ENCODE data around the gene MPND.

DNA sequence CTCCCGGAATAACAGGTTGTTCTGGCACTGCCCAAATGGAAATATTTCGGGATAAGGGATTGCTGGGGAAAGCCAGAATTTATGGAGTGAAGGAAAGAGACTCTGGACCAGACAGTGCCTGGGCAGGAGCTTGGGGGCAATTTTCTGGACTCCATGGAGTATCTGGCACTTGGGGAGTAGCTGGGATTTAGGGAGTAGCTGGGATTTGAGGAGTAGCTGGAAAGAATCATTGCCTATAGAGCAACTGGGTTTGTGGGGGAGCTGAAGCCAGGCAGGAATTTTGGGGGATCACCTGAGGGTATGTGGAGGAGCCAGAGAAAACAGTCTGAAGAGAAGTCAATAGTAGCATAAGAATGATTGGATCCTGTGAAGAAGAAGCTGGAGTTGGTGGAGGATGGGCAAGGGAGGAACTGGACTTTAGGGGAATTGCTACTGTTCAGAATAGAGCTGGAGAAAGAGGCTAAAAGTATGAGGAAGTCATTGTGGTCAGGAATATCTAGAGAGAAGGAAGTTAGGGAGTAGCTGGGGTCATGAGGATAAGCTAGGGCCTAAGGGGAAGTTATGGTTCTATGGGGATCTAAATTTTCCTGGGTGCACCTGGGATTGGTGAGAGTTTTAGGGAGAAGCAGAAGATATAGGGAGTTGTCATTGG is 24.2 kb upstream of the MPND start:
- no peak for TF ChIP-seq LARP7 (IDR thresholded peaks at IDR 0.05)
- TF ChIP-seq TAF1 (IDR thresholded peaks at IDR 0.05; ENCODE audit: borderline replicate concordance, low read depth, low read length) = no peak
- TF ChIP-seq, protein P1, sequence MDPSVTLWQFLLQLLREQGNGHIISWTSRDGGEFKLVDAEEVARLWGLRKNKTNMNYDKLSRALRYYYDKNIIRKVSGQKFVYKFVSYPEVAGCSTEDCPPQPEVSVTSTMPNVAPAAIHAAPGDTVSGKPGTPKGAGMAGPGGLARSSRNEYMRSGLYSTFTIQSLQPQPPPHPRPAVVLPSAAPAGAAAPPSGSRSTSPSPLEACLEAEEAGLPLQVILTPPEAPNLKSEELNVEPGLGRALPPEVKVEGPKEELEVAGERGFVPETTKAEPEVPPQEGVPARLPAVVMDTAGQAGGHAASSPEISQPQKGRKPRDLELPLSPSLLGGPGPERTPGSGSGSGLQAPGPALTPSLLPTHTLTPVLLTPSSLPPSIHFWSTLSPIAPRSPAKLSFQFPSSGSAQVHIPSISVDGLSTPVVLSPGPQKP (IDR thresholded peaks at IDR 0.05; ENCODE audit: low read depth, low read length) = no peak
- TF ChIP-seq, protein P2, sequence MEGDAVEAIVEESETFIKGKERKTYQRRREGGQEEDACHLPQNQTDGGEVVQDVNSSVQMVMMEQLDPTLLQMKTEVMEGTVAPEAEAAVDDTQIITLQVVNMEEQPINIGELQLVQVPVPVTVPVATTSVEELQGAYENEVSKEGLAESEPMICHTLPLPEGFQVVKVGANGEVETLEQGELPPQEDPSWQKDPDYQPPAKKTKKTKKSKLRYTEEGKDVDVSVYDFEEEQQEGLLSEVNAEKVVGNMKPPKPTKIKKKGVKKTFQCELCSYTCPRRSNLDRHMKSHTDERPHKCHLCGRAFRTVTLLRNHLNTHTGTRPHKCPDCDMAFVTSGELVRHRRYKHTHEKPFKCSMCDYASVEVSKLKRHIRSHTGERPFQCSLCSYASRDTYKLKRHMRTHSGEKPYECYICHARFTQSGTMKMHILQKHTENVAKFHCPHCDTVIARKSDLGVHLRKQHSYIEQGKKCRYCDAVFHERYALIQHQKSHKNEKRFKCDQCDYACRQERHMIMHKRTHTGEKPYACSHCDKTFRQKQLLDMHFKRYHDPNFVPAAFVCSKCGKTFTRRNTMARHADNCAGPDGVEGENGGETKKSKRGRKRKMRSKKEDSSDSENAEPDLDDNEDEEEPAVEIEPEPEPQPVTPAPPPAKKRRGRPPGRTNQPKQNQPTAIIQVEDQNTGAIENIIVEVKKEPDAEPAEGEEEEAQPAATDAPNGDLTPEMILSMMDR (IDR thresholded peaks at IDR 0.05 in 2 of 3, conservative IDR thresholded peaks at IDR 0.05 in 1 of 3; ENCODE audit: control insufficient read depth in 2 of 3, extremely low read depth in 1 of 3, insufficient read depth in 1 of 3, low read depth in 3 of 3, low read length in 3 of 3) = no peak
- TF ChIP-seq KAT2A (conservative IDR thresholded peaks at IDR 0.05; ENCODE audit: control insufficient read depth, low read depth, low read length) = no peak

Data from GM12878 (cell line).